Stomach (tissue), 4 donors: ENCODE data around the gene SPAG9.

ENCODE experiments used
- CTCF ChIP-seq, 7 experiments: fragments of 450-650 bp in 4 of 7; fragments of 200-600 bp in 3 of 7; sonication (generic) in 3 of 7; IDR thresholded peaks; one replicate each; pipeline ENCODE4 v1.5.1; 2016 to 2019; ENCODE audit warnings: antibody characterized with exemption in 7 of 7, control low read depth in 2 of 7, mild to moderate bottlenecking in 1 of 7
- EP300 ChIP-seq: sonication (generic); formaldehyde crosslinking; IDR thresholded peaks from one replicate; pipeline ENCODE4 v1.6.1; 2017; ENCODE audit warnings: antibody characterized with exemption
- POLR2A ChIP-seq, 4 donors: fragments of 450-650 bp; IDR thresholded peaks; one replicate each; pipeline ENCODE4 v1.6.1; 2016; ENCODE audit warnings: antibody characterized with exemption in 4 of 4, control low read depth in 2 of 4, mild to moderate bottlenecking in 1 of 4, moderate library complexity in 1 of 4
- POLR2AphosphoS5 ChIP-seq, 3 donors: sonication (generic); formaldehyde crosslinking; IDR thresholded peaks; one replicate each; pipeline ENCODE4 v1.6.1; 2016; ENCODE audit warnings: antibody characterized with exemption in 3 of 3

- TF ChIP-seq CTCF (IDR thresholded peaks at IDR 0.05): no peak
- TF ChIP-seq POLR2A (IDR thresholded peaks at IDR 0.05): no peak
- TF ChIP-seq EP300: no peak
- TF ChIP-seq POLR2AphosphoS5 (IDR thresholded peaks at IDR 0.05): no peak
Measured at GRCh38 chr17:51091635-51092034, 29.0 kb downstream of the SPAG9 start.
